LHCN-M2 (cell line): ENCODE data around the gene TTC7B. TPM values are rescaled to one million over a fixed set of nuclear protein-coding genes. Genes with fewer than 3 reads are reported as not detected.

Experiments
- DNase-seq: peaks from one replicate; pipeline ENCODE4 v3.0.0-alpha.2; 2012; ENCODE audit warnings: low read depth
- total RNA-seq: library from RNA; depleted of rRNA; stranded (reverse); fragments of >200 nt; gene quantifications from 2 replicates; pipeline ENCODE4 v1.2.3, GENCODE V29; 2014

TTC7B gene
- total RNA-seq, 1 experiment from 2014 or later, result 36.4 TPM

DNA sequence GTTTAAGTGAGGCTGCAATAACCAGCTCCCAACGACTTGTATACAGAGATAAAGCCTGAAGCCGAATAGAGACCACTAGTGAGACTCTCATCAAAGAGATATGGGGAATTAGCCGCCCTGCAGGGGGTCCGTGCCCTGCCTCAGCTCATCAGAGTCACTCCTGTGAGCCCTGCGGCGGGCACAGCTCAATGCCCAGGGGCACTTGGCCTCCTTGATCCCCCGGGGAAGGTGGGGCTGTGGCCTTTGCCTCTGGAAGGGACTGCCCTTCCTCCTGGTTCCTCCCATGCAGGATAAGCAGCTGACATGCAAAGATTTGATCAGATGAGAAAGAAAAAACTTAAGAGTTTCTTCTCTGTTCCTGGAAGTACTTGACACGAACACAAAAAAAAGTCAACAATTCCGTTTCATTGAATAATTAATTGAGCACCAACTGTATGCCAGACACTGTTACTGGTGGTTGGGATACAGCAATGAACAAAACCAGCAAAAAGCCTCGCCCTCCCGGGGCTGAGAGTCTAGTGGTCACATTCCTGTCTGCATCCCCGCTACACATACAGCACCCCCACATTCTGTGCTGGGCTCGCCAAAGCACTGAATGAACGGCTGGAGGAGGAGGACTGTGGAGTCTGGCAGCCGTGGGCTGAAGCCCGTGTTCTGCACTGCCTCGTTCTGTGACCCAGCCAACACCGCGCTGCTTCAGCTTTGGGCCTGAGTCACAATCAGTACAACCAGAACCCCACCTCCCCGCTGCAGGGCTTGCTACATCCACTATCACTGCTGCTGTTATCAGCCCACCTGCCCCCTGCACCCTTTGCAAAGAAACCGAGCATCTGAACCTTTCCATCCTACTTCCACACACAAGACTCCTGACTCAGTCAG is 10.3 kb downstream of the TTC7B start:
- no peak for DNase-seq

DNA sequence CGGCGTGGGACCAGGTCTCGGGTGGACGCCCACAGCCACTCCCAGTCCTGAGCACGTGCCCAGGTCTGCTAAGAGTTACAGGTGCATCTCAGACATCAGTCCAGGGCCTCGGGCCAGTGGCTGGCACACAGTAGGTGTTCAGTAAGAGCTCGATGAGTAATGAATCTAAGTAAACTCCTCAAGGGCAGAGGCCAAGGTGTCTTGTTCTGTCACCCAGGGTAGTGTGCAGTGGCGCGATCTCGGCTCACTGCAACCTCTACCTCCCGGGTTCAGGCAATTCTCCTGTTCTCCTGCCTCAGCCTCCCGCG is 11.2 kb downstream of the TTC7B start:
- no peak for DNase-seq

GRCh38 chr14:90804292-90805083 is 11.7 kb downstream of the TTC7B start:
- no peak for DNase-seq

- DNase-seq, result no peak
Observed at GRCh38 chr14:90803249-90803648, 13.0 kb downstream of the TTC7B start.

- DNase-seq, result no peak
Observed at GRCh38 chr14:90799420-90799819, 16.8 kb downstream of the TTC7B start.

DNA sequence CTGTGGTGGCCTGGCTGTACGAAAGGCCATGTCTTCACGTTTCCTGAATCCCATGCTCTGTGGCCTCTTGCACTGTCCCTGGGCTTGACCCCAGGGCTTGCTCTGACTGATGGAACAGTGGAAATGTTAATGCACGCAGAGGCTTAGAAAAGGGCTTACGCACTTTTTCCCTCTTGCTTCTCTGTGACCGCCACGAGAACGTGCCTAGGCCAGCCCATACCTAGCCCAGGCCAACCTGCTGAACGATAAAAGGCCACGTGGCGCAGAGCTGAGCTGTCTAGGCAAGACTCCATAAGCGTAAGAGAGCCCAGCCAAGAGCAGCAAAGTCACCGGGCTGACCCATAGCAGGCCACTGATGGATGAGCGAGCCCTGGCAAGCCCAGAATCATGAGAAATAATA is 18.3 kb downstream of the TTC7B start:
- DNase-seq, result no peak

GRCh38 chr14:90797451-90797850 is 18.8 kb downstream of the TTC7B start:
- no peak for DNase-seq

DNA sequence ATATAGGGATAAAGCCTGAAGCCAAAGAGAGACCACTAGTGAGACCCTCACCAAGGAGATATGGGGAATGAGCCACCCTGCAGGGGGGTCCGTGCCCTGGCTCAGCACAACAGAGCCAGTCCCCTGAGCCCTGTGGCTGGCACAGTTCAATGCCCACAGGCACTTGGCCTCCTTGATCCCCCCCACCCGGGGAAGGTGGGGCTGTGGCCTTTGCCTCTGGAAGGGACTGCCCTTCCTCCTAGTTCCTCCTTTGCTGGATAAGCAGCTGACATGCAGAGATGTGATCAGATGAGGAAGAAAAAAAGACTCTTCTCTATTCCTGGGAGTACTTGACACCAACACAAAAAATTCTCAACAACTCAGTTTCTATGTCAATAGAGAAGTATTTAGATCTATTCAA is 19.9 kb downstream of the TTC7B start:
- no peak for DNase-seq

DNA sequence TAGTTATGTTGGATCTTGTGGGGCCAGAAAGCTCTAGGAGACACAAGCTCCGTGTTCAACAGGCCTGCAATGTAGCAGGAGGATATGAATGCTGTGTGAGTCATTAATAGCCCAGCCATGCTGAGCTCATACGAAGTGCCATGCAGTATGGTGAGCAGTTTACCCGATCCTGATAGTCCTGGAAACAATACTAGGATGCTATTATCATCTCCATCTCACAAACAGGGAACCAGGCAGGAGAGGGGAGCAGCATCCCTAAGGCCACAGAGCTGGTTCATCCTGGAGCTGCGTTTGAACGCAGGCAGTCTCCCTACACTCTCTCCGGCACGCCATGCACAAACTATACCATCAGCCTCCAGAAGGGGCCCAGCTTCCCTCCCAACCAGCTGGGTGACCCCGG is 20.5 kb downstream of the TTC7B start:
- DNase-seq, result peak; percentile 84

- DNase-seq, result no peak
Observed at GRCh38 chr14:90791486-90791885, 24.7 kb downstream of the TTC7B start.

- no peak for DNase-seq
Observed at GRCh38 chr14:90788031-90788430, 28.2 kb downstream of the TTC7B start.

DNA sequence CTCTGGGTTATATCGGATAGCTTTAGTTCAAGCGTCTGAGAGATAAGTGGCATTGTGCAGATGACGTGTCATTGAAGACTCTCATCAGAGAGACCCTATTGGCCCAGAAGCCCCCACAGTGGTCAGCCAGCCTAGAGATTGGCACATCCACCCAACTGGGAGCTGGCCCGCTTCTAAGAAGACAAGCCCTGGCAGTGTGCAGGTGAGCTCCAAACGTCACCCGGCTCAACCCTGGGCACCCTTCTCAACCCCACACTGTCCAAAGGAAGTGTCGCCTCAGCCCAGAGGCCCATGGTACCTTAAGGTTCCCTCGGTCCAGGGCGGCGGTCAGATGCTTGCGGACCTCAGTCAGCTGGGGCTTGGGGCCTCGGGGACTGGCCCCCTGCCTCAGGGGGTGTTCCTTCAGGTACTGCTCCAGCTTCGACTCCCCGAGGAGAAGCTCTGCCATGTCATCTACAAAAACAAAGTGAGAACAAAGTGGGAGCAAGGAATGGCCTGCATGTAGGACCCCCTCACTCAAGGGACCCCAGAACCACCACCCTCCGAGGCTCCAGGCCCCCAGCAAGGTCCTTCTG is 30.3 kb downstream of the TTC7B start:
- DNase-seq, result no peak

GRCh38 chr14:90785471-90785870 is 30.8 kb downstream of the TTC7B start:
- DNase-seq, result no peak

DNA sequence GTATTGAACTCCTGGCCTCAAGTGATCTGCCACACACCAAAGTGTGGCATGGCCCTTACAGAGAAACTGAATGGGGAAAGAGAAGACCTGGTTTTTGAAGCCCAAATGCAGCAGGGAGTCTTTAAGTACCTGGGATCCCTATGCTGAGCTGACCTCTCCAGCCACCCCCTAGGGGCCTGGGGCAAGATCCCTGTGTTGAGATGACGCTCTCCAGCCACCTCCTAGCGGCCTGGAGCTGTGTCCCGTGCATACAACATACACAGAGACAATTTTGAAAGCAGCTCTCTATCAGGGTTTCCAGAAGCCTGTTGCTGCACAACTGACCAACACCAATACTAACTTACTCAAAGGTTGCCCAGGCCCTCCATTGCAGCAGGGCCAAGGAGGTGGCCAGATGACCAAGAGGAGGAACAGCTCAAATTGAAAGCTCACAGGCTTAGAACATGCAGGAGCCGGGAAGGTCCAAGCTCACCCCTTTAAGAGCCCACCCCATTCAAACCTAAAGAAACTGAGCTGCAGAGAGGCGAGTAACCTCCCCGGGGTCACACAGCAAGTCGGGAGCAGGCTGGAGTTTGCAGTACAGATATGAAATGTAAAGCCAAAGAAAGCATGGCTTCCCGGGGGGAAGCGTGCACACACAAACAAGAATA is 31.5 kb downstream of the TTC7B start:
- no peak for DNase-seq

DNA sequence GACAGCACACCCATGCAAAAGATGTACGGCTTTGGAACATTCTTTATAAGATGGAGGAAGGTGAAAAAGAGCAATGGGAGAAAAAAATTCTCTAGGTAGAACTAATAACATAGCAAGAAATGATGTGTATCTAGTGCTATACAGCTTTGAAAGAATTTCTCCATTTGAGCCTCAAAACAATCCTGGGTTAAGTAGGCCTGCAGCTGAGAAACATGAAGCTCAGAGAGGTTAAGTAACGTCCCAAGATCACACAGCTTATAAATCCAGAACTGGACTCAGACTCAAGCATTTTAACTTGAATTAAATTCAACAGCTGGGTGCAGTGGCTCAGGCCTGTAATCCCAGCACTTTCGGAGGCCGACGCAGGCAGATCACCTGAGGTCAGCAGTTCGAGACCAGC is 32.9 kb downstream of the TTC7B start:
- no peak for DNase-seq

GRCh38 chr14:90782892-90783291 is 33.3 kb downstream of the TTC7B start:
- DNase-seq, result no peak

GRCh38 chr14:90781876-90782275 is 34.4 kb downstream of the TTC7B start:
- no peak for DNase-seq

DNA sequence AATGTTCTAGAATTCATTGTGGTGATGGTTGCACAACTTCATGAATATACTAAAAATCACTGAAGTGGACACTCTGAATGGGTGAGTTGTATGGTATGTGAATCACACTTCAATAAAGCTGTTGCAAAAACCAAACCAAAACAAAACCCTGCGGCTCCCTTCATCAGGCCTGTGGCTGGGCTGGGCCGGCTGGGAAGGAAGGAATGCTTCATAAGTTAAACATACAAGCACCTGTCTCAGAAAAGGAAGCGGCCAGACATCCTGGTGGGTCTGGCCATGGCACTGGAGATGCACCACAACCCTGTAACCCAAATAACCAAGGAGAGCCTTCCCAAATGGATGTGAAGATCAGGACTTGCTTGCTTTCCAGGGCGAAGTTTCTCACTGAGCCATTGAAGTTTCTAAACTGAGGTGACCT is 34.9 kb downstream of the TTC7B start:
- DNase-seq, result peak; percentile 90

DNA sequence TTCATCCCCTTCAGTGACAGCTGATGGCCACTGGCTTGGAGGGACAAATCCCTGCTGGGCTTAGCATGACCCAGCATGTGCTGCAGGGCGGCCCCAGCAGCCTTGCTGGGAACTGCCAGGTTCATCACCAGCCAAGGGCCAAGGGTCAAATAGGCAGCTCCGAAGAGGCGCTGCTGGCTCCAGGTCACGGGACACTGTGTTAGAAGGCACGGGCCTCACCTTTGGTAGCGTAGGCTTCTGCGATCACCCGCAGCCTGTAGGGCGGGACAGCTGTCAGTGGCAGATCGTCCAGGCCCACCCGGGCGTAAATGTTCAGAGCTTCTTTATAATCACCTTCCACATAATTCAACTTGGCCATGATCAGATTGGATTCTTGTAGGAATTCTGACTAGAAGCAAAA is 35.7 kb downstream of the TTC7B start:
- DNase-seq, result no peak

DNA sequence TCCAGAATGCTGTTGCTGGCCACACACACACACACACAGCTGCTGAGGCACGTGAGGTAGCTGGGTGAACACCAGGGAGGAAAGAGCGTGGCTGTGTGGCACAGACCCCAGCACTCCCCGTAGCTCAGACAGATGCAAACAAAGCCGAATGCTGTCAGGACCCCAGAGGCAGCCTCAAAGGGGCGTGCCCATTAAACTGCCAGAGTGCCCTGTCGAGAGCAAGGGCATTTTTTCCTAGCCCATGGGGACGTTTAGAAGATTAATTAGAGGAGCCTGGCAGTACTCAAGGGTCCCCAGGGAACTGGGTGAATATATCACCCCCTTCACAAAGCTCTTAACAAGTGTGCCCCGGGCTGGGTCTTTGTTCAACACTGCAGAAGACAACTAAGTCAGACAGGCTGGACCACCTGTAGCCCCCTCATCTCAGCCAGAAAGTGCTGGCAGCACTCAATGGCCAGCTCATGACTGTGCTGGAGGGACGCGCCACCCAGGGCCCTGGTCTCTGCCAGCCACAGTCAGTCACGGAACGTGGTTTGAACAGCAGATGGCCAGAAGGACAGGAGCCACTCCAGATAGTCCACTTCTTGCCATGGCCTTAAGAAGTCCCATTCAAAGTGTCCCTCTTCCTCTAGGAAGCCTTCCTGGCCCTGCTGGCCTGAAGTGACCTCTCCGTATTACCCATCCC is 37.5 kb downstream of the TTC7B start:
- no peak for DNase-seq

- no peak for DNase-seq
Observed at GRCh38 chr14:90777830-90778485, 38.3 kb downstream of the TTC7B start.
